Nephron (organoid): ENCODE data around the gene PRTN3.
"Not testable (repeated sequence)": the region's sequence is repeated elsewhere in the genome, so short reads cannot be mapped to it uniquely, and the experiment has no call there.

Experiments
- H3K27ac Mint-ChIP-seq, 3 experiments: 2 replicates each; pipeline ENCODE4 v1.8.0; 2020; ENCODE audit warnings: mixed read lengths in 3 of 3, mild to moderate bottlenecking in 2 of 3, moderate library complexity in 1 of 3
- H3K27me3 Mint-ChIP-seq: 2 replicates; pipeline ENCODE4 v1.8.0; 2021; ENCODE audit warnings: low read depth, mild to moderate bottlenecking, moderate library complexity, mixed read lengths
- H3K36me3 Mint-ChIP-seq: 2 replicates; pipeline ENCODE4 v1.8.0; 2020; ENCODE audit warnings: low read depth, mixed read lengths
- H3K4me1 Mint-ChIP-seq: 2 replicates; pipeline ENCODE4 v1.8.0; 2020; ENCODE audit warnings: mixed read lengths
- H3K4me3 Mint-ChIP-seq, 3 experiments: 2 replicates each; pipeline ENCODE4 v1.8.0; 2020; ENCODE audit warnings: mild to moderate bottlenecking in 3 of 3, mixed read lengths in 3 of 3, moderate library complexity in 2 of 3
- H3K9me3 Mint-ChIP-seq: 2 replicates; pipeline ENCODE4 v1.8.0; 2020; ENCODE audit warnings: mixed read lengths
- CTCF ChIP-seq, 3 experiments: fragments of 200-600 bp; sonication (generic); IDR thresholded peaks; one replicate each; pipeline ENCODE4 v1.5.0; 2021; ENCODE audit warnings: antibody characterized with exemption in 3 of 3; ENCODE audit not compliant: unreplicated experiment in 3 of 3

Gene PRTN3

DNA sequence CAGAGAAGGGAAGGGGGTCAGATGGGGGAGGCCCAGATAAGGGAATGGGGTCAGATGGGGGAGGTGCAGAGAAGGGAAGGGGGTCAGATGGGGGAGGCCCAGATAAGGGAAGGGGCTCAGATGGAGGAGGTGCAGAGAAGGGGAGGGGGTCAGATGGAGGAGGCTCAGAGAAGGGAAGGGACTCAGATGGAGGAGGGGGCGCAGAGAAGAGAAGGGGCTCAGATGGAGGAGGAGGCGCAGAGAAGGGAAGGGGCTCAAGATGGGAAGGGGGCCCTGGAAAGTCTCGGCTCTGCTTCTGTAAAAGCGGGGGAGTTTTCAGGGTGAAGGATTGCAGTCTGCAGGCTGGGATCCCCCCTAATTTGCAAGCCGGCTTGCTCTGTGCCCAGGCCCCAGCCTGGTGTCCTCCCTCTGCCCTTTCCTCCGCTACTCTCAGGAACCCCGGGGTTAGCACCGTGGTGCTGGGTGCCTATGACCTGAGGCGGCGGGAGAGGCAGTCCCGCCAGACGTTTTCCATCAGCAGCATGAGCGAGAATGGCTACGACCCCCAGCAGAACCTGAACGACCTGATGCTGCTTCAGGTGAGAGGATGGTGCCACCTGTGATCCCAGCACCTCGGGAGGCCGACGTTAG is 11.6 kb upstream of the PRTN3 start:
- Mint-ChIP-seq H3K27ac (no peak overlapping the region), H3K9me3 (no peaks in the 10 kb centered on the region), H3K4me3 (no peak overlapping the region), H3K36me3 (no peaks in the 10 kb centered on the region), H3K4me1 (no peaks in the 10 kb centered on the region), H3K27me3 (peaks cover 10% of the 10 kb centered on the region)
- TF ChIP-seq CTCF (IDR thresholded peaks at IDR 0.05; ENCODE audit: unreplicated experiment in 3 of 3), result no peak

GRCh38 chr19:831407-832369 is 9.1 kb upstream of the PRTN3 start:
- Mint-ChIP-seq H3K27me3 (peaks cover 7% of the 10 kb centered on the region), H3K4me3 (no peak overlapping the region), H3K36me3 (no peaks in the 10 kb centered on the region), H3K9me3 (no peaks in the 10 kb centered on the region), H3K4me1 (no peaks in the 10 kb centered on the region), H3K27ac (no peak overlapping the region)
- TF ChIP-seq CTCF (IDR thresholded peaks at IDR 0.05; ENCODE audit: unreplicated experiment in 3 of 3), result no peak

DNA sequence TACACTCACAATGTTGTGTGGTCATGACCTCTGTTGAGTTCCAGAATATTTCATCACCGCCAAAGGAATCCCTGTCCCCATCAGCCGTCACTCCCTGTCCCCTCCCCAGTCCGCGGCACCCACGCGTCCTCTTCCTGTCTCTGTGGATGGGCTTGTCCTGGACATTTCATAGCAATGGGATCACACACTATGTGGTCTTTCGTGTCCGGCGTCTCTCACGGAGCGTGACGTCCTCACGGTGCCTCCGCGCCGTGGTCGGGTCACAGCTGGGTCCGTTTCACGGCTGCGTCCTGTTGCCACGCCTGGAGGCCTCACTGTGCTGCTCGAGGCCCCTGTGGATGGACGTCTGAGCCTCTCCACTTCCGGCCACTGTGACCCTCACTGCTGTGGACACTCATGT is 6.6 kb upstream of the PRTN3 start:
- Mint-ChIP-seq H3K36me3 (no peaks in the 10 kb centered on the region), H3K9me3 (no peaks in the 10 kb centered on the region), H3K27me3 (peaks cover 7% of the 10 kb centered on the region), H3K27ac (peak overlapping the region in 1 of 3 experiments; percentile 48), H3K4me1 (no peaks in the 10 kb centered on the region), H3K4me3 (no peak overlapping the region)
- no peak for TF ChIP-seq CTCF (IDR thresholded peaks at IDR 0.05; ENCODE audit: unreplicated experiment in 3 of 3)

DNA sequence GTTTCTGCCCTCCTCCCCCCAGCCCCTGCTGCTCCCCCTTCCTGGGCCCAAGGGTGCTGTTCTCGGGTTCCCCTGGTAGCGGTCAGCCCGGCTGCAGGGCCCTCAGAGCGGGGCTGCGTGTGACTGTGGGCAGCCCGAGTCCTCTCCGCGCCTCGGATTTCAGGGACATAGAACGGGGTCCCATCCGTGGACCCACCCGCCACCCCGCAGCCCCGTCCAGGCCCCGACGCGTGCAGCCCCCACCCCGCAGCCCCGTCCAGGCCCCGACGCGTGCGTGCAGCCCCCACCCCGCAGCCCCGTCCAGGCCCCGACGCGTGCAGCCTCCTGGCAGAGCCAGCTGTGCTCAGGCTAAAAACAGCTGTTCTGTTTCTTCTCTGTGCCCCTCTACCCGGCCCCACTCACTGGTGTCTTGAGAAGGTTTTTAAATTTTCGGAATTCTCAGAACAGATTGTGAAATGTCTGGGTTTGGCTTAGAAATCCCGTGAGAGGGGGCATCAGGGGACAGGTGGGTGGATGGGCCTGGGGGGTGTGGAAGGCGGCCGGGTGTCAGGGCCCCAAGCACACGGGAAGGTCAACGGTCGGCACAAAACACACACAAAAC is 5.5 kb upstream of the PRTN3 start:
- H3K36me3 Mint-ChIP-seq, result no peaks in the 10 kb centered on the region
- no peaks in the 10 kb centered on the region for H3K4me1 Mint-ChIP-seq
- H3K27ac Mint-ChIP-seq, result peak overlapping the region in 2 of 3 experiments; percentile 12 to 37
- no peak for TF ChIP-seq CTCF (IDR thresholded peaks at IDR 0.05; ENCODE audit: unreplicated experiment in 3 of 3)
- H3K9me3 Mint-ChIP-seq, result no peaks in the 10 kb centered on the region
- H3K27me3 Mint-ChIP-seq, result no peaks in the 10 kb centered on the region
- no peak overlapping the region for H3K4me3 Mint-ChIP-seq

DNA sequence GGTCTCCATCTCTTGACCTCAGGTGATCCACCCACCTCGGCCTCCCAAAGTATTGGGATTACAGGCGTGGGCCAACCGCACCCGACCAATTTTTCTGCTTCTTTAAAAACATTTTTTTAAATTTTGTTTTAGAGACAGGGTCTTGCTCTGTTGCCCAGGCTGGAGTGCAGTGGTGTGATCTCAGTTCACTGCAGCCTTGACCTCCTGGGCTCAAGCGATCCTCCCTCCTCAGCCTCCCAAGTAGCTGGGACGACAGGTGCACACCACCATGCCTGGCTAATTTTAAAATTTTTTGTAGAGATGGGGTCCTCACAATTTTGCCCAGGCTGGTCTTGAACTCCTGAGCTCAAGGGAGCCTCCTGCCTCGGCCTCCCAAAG is 2.0 kb downstream of the PRTN3 start:
- H3K4me3 Mint-ChIP-seq, result peak overlapping the region in 2 of 3 experiments; percentile 41 to 53
- not testable (repeated sequence) for H3K27ac Mint-ChIP-seq, H3K9me3 Mint-ChIP-seq, H3K36me3 Mint-ChIP-seq, H3K4me1 Mint-ChIP-seq
- H3K27me3 Mint-ChIP-seq, result peaks cover 45% of the 10 kb centered on the region

- H3K27ac Mint-ChIP-seq, result no peak overlapping the region
- H3K27me3 Mint-ChIP-seq, result peaks cover 47% of the 10 kb centered on the region
- no peaks in the 10 kb centered on the region for H3K36me3 Mint-ChIP-seq
- H3K4me3 Mint-ChIP-seq, result peak overlapping the region in 2 of 3 experiments; percentile 41 to 53
- H3K9me3 Mint-ChIP-seq, result peaks cover 3% of the 10 kb centered on the region
- TF ChIP-seq CTCF (IDR thresholded peaks at IDR 0.05; ENCODE audit: unreplicated experiment in 3 of 3), result no peak
- H3K4me1 Mint-ChIP-seq, result peaks cover 5% of the 10 kb centered on the region
Measured at GRCh38 chr19:843180-843835, 2.5 kb downstream of the PRTN3 start.
